GM04503 (cell line): ENCODE data around the gene C1QTNF7.
A peak's percentile ranks its signal among the peaks of the same experiment; 100 is the strongest.

ENCODE experiments used
- DNase-seq: peaks from one replicate; pipeline ENCODE4 v3.0.0-alpha.2; 2012; ENCODE audit warnings: low read depth

The C1QTNF7 gene

DNA sequence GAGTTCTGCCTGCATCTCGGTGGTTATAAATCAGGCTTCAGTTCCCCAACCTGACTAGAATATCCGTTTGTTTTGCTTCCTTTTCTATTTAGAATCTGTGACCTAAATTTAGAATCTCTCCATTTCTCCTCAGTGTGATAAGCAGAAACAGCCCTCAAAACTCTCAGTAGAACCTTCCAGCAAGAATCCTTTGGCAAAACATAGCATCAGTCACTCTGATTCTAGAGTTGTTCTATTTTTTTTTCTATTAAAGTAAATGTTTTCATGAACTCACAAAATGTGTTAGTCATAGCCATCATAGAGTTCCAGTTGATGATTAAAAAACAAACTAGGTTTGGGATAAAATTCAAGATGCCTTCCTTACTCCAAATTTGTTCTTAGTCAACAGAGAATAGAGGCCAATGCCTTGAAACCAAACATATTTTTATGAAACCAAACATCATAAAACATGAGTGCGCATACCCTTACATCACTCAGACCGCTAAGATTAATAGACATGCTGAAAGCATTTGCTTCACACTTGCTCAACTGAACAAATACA lies 13.2 kb upstream of the C1QTNF7 start:
- DNase-seq: peak; percentile 84

DNA sequence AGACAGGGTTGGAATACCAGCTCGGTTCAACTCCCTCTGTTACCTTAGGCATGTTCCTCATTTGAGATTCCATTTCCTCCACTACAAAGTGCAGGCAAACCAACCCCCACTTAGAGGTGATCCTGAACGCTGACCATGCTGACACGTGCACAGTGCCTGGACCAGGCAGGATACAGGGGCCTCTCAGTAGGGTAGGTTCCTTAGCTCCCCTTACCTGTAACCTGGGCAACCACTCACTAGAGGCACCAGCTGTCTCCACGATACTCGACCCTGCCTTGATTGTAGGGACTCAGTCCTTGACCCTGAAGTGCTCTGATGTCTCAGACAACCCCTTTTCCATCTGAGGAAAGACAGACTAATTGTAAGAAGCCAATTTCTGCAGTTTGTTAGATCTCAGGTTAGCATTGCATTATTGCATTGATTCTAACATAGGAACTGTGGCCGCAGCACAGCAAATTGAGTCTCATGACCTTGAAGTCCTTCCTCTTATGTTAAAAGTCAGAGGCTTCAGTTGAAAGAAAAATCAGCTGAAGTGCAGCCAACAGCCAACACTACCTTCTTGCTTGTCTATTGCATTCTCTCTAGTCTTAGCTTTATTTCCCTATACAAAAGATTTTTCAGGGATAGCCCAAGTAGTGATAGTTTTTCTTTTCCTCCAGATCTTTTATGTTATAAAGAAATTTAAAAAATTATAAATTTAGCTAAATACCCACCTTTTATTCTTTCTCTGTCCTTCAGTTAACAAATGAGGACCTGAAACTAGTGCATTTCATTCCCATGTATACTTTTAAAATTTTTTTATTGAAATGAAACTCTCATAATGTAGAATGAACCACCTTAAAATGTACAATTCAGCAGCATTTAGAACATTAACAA lies 11.2 kb upstream of the C1QTNF7 start:
- DNase-seq: no peak

DNA sequence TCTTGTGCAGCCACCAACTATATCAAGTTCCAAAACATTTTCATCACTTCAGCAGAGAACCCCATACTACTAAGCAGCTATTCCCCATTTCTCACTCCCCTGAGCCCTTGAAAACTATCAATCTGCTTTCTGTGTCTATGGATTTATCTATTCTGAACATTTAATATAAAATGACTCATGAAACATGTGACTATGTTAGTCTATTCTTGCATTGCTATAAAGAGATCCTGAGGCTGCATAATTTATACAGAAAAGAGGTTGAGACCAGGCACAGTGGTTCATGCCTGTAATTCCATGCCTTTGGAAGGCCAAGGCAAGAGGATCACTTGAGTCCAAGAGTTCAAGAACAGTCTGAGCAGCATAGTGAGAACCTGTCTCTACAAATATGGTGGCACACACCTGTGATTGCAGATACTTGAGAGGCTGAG lies 10.6 kb upstream of the C1QTNF7 start:
- no peak for DNase-seq

DNA sequence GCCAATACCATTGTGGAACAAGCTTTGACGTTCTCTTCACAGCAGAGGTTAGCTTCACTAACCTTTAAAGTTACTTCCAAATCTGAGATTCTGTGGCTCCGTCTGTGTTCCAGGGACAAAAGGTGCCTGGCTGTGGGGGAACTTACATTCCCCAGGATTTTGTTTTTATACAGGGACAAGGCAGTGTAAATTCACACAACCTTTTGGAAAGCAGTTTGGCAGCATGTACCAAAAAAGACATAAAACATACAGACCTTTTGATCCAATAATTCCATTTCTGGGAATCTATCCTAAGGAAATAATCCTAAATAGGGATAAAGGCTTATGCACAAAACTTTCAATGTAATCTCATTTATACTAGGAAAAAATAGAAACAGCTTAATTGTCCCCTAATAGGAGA lies 8.9 kb upstream of the C1QTNF7 start:
- DNase-seq: no peak

DNA sequence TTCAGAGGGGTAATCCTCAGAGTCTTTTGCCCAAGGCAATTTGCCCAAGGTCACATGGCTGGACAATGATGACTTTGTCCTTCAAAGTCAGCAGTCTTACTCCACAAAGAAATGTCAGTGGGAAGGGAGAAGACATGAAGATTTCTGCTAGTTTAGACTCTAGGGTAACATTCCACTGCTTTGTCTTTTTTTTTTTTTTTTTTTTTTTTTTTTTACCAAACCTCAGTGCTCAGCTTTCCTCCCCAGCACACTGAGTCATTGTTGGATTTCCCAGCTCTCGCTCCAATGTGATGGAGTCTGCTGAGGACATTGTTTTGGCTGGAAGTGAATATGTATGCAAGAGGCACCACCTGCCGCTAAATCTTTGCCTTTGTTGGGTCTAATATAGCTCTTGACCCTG lies 7.2 kb upstream of the C1QTNF7 start:
- DNase-seq: no peak

DNA sequence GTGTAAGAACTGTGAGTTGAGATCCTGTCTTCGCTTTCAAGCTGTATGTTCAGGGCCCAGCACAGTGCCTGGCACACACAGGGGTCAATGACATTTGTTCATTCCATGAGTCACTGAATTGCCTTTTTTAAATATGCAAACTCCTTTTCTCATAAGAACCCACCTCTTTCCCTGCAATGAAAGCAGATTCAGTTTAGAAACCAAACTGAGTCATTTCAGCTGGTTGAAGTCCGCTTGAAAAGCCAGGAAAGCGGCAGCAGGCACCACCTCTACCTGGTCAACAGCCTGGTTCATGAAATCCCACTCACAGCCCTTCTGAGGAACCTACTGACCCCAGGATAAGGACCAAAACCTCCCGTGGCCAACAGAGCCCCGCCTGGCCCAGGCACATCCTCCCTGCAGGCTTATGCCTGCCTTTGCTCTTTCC lies 4.5 kb upstream of the C1QTNF7 start:
- DNase-seq: no peak

DNA sequence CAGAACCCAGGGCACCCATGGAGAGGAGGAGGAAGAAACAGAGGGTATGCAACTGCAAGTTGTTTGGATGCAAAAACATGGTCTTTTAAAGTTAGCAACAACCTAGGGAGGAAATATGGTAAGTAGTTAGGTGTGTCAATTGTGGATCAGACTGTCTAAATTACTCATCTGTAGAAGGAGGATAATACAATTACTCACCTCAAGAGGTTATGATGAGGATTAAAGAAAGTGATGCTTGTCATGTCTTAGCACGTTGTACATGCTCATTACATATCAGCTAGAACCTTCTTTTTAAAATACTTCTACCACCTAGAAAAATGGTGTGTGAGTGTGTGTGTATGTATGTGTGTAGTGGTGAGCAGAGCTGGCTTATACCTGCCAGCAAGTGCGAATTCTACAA lies 2.3 kb upstream of the C1QTNF7 start:
- DNase-seq: no peak

DNA sequence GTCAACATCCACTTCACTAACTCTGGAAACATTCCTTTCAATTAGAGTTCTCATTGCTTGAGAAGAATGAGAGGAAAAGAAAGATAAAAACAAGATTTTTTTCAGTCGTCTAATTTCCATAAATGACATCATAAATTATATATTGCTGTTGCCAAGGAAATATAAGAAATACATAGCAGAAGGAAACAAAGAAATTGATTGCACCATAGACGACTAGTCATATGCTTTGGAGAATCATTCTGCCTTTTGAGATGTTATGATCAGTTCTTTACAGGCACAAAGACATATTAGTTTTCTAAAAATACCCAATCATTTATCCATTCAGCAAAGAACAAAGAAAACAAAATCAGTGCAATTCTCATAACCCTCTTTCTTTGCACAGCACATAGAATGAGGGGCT lies 672 bp upstream of the C1QTNF7 start:
- no peak for DNase-seq

DNA sequence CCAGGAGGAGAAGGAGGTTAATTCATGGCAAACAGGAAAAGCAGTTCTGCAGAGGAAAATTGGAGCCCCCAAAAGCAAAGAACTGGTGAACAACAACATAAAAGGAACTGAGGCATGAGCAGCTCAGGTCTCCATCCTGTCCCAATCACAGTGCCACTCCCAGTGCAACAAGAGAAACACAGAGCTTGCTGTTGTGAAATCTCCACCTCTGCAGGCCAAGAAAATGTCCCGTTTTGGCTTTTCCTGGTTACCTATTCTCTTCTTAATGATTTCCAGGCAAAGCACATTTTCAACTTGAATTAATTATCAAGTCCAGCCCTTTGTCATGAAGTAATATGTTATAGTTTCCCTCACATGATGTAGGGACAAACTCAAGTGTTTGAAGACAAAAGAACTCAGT lies 778 bp downstream of the C1QTNF7 start:
- DNase-seq: no peak

DNA sequence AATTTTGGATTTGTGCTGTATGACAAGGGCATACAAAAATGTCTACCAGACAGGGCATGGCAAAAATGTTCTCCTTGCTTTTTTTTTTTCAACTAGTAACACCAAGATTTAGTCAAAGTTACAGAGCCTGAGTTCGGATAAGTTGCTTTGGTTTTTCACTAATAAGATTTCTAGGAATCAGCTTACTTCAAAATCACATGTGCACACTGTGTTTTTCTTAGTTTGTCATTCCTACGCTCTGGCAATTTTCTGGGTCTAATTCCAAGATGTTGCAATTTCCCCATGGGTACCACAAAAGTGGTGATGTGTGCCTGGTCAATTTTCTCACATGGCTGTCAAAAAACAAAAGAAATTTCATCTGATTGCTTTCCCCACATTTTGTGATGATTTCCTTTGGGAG lies 6.3 kb downstream of the C1QTNF7 start:
- no peak for DNase-seq

DNA sequence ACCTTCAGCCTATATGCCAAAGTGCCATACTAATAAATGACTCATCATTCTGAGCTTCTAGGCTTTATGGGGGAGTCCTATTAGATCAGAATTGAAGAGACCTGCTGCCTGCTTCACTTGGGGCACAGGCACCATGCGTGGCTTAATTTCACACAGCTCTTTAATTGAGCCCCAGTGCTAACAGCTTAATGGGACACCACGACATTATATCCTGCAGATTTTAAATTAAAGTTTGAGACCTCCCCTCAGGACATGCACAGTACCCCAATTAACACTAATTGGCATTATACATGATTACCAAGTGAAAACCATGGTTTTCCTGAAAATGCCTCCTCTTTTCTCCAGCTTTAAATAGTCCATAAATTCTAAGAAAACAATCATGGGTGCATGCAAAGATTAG lies 6.8 kb downstream of the C1QTNF7 start:
- DNase-seq: no peak

DNA sequence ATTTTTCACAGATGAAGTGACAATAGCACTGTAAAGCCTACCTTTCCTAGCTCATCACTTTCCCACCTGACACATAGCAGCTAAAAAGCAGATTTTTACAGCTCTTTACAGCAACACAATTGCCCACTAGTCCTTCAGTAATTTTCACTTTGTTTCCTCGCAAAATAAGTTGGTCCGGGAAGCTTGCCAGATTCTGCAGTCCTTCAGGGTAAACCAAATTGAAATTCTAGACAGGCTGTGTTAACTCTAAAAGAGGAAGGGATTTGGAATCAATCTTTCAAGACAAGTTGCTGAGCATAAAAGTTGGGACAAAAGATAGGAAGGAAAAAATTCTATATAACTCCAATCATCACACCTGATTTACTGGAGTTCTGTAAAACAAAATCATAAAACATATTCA lies 8.7 kb downstream of the C1QTNF7 start:
- no peak for DNase-seq

DNA sequence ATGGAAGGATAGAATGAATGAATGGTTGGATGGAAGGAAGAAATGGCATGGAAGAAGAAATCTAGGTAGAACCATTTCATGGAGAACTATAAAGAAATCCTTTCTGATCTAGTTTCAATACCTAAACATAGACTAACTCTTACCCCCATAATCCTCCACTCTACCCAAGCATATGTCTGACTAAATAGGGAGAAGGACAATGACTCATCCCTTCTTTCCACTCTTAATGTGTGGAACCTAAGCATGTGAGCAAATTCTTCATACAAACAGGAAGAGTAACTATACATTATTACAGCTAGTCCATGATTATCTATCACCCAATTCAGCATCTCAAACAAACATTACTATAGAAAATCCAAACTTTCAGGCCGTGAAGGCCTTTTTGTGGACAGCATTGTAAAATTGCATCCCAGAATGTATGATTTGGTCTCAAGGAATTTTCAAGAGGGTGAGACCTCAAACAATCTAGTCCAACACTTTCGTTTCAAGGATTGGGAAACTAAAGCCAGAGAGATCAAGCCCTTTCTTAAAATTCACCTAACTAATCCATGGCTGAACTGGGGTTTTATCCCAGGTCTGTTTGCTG lies 11.2 kb downstream of the C1QTNF7 start:
- no peak for DNase-seq

DNA sequence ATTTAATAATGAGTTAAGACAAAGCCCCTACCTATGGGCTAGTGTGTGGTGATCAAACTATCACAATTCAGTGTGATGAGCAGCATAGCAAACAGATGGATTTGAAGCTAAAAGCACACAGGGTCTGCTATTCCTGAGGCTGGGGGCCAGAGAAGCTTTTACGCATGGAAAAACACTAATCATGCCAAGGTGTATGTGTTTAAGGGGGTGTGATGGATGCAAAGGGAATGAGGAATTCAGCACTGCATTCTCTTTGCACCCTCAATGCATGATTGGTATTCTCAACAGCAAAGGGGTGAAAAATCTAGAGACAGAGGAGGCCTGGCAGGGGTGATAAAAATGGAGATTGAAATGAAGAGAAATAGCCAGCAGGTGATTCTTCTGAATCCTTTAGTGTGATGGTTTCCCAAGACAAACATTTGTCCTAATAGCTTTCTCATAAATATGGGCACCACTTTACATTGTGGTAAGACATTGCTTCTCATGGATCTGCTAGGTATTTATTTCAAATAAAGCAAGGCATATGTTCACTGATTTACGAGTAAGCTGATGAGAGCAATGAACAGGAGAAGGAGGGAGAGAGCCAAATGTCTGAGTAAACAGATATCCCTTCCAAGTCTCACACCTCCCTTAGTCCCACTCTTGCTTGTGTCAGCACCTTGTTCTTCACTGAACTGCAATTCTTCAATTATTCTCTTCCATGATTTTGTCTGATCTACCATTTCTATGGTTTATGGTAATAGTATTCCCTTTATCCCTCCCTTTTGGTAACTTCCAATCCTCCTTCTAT lies 15.7 kb downstream of the C1QTNF7 start:
- no peak for DNase-seq

DNA sequence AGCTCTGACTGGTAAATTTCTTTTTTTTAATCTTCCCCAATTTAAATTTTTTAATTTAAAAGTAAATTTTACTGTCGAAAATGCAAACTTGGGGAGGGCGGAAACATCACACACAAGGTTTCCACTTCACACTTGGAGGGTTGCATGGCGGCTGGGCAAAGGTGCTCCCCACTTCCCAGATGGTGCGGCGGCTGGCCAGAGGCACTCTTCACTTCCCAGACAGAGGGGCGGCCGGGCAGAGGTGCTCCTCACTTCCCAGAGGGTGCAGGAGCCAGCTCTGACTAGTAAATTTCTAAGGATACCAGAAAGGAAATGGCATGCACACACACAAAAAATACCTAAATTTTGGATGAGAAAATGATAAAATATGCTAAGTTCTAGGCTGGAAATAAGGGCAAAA lies 16.4 kb downstream of the C1QTNF7 start:
- DNase-seq: no peak

DNA sequence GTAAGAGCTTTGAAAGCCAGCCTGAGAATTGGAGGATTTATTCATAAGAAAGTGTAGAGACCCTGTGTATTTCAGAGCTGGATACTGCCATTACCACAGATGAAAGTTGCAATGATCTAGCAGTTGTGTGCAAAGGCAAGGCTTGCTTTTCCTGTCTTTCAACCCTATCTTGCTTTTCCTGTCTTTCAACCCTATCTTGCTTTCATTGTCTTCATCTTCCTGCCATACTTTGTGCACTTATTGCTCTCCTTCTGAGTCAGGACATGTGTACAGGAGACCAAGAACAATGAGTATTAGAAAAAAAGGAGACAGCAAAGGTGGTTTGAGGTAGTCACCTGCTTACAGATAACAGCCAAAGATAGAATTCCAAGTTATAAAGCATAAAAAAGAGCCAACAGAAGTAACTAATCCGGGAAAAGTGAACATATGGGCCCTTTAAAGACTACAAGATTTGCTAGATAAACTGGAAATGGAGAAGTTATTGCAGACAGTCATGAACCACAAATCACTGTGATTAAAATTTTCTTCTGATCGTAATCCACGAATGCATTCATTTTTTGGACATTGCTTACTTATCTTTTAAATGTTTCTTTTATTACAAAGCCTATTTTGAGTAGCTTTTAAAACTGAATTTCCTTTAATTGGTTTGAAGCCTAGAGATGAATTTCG lies 17.2 kb downstream of the C1QTNF7 start:
- DNase-seq: no peak

DNA sequence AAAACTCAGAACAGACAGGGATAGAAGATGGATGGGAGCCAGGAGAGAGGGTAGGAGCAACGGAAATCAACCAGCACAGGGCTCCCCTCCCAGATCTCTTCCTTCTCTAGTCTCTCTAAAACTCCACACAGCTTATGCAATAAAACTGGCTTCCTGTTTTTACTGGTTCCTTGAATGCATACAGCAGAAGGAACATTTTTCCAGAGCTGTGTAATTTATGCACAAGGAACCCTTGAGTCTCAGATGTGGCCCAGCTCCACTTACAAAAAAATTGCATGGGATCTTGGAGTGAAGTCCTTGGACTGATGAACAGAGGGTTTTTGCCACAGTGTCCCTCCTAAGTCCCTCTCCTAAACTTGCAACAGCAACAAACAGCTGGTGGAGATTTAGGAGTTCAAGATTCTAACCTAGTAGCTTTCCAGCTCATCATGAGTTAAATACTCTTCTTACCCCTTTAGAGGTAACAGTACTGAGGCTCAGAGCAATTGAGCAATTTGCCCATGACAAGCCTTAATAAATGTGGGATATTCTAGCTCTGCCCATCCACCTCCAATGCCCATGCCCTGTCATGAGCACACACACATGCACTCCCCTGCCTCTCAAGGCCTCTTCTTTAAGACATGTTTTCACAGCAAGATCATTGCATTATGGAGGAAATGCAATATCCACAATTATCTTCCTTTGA lies 23.5 kb downstream of the C1QTNF7 start:
- DNase-seq: no peak

DNA sequence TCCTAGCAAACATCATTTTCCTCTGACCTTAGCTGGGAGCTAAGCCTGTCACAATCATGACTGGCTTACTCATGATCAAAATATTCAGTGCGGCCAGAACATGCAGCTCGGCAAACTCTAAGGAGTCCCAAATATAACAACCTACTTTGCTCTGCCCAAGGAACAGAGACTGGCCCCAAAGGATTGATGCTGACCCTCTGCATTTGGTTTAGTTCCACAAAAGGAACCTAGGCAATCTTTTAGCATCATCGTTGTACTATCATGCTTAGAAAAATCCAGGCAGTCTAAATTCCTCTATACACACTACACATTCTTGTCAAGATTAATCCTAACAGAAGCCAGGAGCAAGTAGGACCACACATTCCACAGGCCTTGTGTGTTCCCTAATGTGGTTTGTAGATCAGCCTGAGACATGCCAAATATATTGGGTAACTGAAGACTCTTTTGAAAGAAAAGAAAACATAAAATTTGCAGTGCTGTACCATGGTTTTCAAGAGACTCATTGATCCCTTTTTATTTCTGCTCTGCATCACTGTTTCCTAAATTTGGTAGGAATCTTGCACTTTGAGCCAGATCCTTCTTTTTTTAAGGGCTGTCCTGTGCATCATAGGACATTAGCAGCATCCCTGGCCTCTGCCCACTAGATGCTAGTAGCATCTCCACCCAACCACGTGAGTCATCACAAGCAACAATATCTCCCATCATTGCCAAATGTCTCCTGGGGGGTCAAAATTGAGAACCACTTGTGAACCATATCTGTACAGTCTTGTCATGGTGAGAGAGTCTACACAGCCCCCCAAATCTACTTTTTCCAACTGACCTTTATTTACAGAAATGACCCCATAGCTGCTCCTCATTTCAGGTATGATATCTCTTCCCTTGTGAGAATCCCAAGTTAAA lies 24.3 kb downstream of the C1QTNF7 start:
- DNase-seq: peak; percentile 90

DNA sequence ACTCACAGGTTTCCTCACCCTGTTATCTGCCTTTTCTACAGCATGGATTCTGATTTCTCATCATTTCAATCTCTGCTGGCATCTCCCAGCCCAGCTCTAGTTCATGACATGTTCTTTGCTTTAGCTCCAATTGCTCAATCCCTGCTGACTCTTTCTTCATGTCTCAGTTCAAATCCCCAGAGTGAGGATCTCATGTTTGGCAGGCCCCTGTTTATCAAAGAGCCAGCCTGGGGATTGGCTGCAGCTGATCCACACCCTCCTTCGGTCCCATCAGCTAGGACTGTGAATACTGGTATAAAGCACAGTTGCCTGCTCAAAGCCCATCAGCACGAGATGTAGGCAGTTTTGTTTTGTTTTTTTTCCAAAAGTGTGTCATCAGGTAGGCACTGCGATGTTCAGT lies 27.5 kb downstream of the C1QTNF7 start:
- DNase-seq: peak; percentile 71

DNA sequence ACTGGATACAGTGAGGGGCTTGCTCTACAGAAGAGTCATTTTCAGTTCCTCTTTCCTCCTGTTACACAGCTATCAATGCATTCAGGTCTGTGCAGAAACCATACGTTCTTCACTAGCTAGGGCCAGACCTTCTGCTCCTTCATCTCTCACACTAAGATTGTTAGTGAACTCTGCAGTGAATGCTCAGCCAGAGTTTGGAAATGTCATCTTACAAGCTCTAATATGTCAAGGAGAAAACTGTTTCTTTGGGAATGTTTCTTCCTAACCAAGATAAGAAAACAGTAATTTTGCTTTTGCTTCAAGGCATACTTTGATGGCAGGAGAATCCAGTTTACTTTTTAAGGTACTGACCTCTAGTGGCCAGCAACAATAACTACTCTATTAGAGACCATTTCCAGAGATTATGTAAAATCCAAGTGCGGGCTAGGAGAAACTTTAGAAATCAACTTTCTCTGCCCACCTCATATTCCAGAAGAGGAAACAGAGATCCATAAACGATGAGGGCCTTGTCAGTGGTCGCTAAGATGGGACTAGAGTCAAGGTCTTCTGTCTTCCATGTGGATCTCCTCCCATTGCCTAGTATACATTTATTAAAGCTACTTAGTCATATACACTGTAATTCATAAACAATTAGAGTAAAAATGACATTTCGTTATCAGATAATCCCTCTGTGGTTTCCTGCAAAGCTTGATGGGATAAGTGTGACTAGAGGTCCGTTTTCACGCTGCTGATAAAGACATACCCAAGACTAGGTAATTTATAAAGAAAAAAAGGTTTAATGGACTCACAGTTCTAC lies 29.8 kb downstream of the C1QTNF7 start:
- DNase-seq: no peak
